Activated B cell treated with CpG ODN at 0.5 μM for 24 hours (primary cell): Measurements from ENCODE around the gene DDIT4. TPM values are rescaled to one million over a fixed set of nuclear protein-coding genes. Genes with fewer than 3 reads are reported as not detected.
"Not testable (repeated sequence)": the region's sequence is repeated elsewhere in the genome, so short reads cannot be mapped to it uniquely, and the experiment has no call there.

Source experiments
- ATAC-seq: fragments of 200-7000 bp; cut with Tn5 transposase; one replicate; pipeline ENCODE4 v1.10.0; 2021; ENCODE audit warnings: low read depth, mild to moderate bottlenecking, moderate library complexity
- CTCF ChIA-PET: fragments of 350-600 bp; sonication (Branson Sonifier 250); formaldehyde crosslinking; loops from one replicate; lab custom pipeline; 2021; ENCODE audit warnings: antibody characterized with exemption; lab: Charles Lee
- POLR2A ChIA-PET: fragments of 350-600 bp; sonication (Branson Sonifier 250); formaldehyde crosslinking; loops from one replicate; lab custom pipeline; 2021; ENCODE audit warnings: antibody characterized with exemption; lab: Charles Lee
- DNase-seq: peaks from one replicate; pipeline ENCODE4 v3.0.0; 2022
- H3K27ac Mint-ChIP-seq: one replicate; pipeline ENCODE4 v1.8.0; 2020; ENCODE audit warnings: mixed read lengths
- H3K27me3 Mint-ChIP-seq: one replicate; pipeline ENCODE4 v1.8.0; 2021; ENCODE audit warnings: mixed read lengths
- H3K36me3 Mint-ChIP-seq: one replicate; pipeline ENCODE4 v1.8.0; 2021; ENCODE audit warnings: low read depth, mixed read lengths
- H3K4me1 Mint-ChIP-seq: one replicate; pipeline ENCODE4 v1.8.0; 2021; ENCODE audit warnings: mixed read lengths
- H3K4me3 Mint-ChIP-seq: one replicate; pipeline ENCODE4 v1.8.0; 2020; ENCODE audit warnings: mild to moderate bottlenecking, mixed read lengths
- H3K9me3 Mint-ChIP-seq: one replicate; pipeline ENCODE4 v1.8.0; 2020; ENCODE audit warnings: mixed read lengths
- CTCF ChIP-seq: fragments of 200-600 bp; IDR thresholded peaks from one replicate; pipeline ENCODE4 v1.8.0; 2022; ENCODE audit warnings: antibody characterized with exemption, mild to moderate bottlenecking
- intact Hi-C: fragments of 100-400 bp; cut with micrococcal nuclease; formaldehyde crosslinking; loops from one replicate; pipeline ENCODE4 v1.15.1; 2024
- total RNA-seq: library from RNA; stranded (reverse); gene quantifications from 2 replicates; pipeline ENCODE4 v1.2.3, GENCODE V29; 2022

DDIT4 gene
- total RNA-seq, 1 donor from 2014 or later = 175 TPM

GRCh38 chr10:72248468-72249151 is 25.1 kb upstream of the DDIT4 start:
- Mint-ChIP-seq H3K27ac (peak overlapping the region; percentile 97), H3K9me3 (no peaks in the 10 kb centered on the region), H3K4me1 (peaks cover 85% of the 10 kb centered on the region), H3K4me3 (peak overlapping the region; percentile 74), H3K27me3 (no peaks in the 10 kb centered on the region), H3K36me3 (no peaks in the 10 kb centered on the region)
- intact Hi-C loops = loop anchor here (1.0 kb wide), 7 partner anchors 13 to 87 kb away; partner anchors contain the start of gene DDIT4
- DNase-seq (peak; percentile 54), ATAC-seq (peak; percentile 78)
- TF ChIP-seq CTCF = no peak
- CTCF ChIA-PET = interaction anchor here (0.8 to 3.5 kb wide), 8 partner anchors 10 to 91 kb away, joined by 3 to 14 read pairs (median 5); partner anchors contain the start of gene DDIT4
- POLR2A ChIA-PET = interaction anchor here (0.6 to 10.7 kb wide), 27 partner anchors 8 to 847 kb away, joined by 3 to 155 read pairs (median 7); partner anchors contain the start of genes ANAPC16, ASCC1, DDIT4 and P4HA1

- ATAC-seq, intact Hi-C loops, DNase-seq, H3K9me3 Mint-ChIP-seq, H3K27me3 Mint-ChIP-seq, H3K36me3 Mint-ChIP-seq: not testable (repeated sequence)
- CTCF ChIA-PET = interaction anchor here (3.5 kb wide), 1 partner anchor 25 kb away, joined by 14 read pairs; the partner anchor contains the start of gene DDIT4
- Mint-ChIP-seq H3K4me1 (peaks cover 84% of the 10 kb centered on the region), H3K27ac (peak overlapping the region; percentile 97), H3K4me3 (peak overlapping the region; percentile 74)
- POLR2A ChIA-PET = interaction anchor here (0.5 to 10.7 kb wide), 15 partner anchors 10 to 202 kb away, joined by 3 to 155 read pairs (median 11); partner anchors contain the start of genes ANAPC16, ASCC1 and DDIT4
Observed at GRCh38 chr10:72249176-72249862, 24.4 kb upstream of the DDIT4 start.

- Mint-ChIP-seq H3K4me1 (peaks cover 83% of the 10 kb centered on the region), H3K9me3 (no peaks in the 10 kb centered on the region), H3K36me3 (no peaks in the 10 kb centered on the region), H3K27ac (peak overlapping the region; percentile 63), H3K27me3 (no peaks in the 10 kb centered on the region), H3K4me3 (no peak overlapping the region)
- no peak for TF ChIP-seq CTCF
- intact Hi-C loops = no loop called here
- DNase-seq (no peak), ATAC-seq (no peak)
- ChIA-PET POLR2A (interaction anchor here (1.1 to 10.7 kb wide), 4 partner anchors 9 to 35 kb away, joined by 3 to 155 read pairs (median 52); partner anchors contain the start of genes ANAPC16, ASCC1 and DDIT4), CTCF (interaction anchor here (3.5 kb wide), 1 partner anchor 24 kb away, joined by 14 read pairs; the partner anchor contains the start of gene DDIT4)
Observed at GRCh38 chr10:72250666-72251065, 23.1 kb upstream of the DDIT4 start.

DNA sequence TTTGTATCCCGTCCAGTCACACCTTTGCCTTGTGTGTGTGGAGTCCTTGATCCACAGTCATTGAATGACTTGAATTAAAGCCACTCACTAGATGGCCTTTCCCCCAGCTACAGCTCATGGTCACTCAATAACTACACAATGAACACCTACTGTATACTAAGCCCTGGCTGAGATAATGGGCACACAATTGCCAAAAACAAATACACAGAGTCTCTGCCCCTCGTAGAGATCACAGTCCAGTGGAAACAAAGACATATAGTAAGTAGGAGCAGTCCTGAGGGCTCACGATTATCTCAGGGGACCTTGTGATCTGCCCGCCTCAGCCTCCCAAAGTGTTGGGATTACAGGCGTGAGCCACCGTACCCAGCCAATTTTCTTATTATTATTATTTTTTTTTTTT is 22.1 kb upstream of the DDIT4 start:
- Mint-ChIP-seq H3K9me3 (no peaks in the 10 kb centered on the region), H3K36me3 (no peaks in the 10 kb centered on the region), H3K27me3 (no peaks in the 10 kb centered on the region), H3K4me3 (no peak overlapping the region), H3K27ac (no peak overlapping the region), H3K4me1 (peaks cover 82% of the 10 kb centered on the region)
- no peak for TF ChIP-seq CTCF
- intact Hi-C loops = no loop called here
- DNase-seq (no peak), ATAC-seq (no peak)
- POLR2A ChIA-PET = interaction anchor here (0.6 to 10.7 kb wide), 3 partner anchors 8 to 81 kb away, joined by 4 to 155 read pairs (median 85); partner anchors contain the start of gene DDIT4
- CTCF ChIA-PET = interaction anchor here (1.4 kb wide), 1 partner anchor 24 kb away, joined by 3 read pairs; no protein-coding TSS in a partner anchor

DNA sequence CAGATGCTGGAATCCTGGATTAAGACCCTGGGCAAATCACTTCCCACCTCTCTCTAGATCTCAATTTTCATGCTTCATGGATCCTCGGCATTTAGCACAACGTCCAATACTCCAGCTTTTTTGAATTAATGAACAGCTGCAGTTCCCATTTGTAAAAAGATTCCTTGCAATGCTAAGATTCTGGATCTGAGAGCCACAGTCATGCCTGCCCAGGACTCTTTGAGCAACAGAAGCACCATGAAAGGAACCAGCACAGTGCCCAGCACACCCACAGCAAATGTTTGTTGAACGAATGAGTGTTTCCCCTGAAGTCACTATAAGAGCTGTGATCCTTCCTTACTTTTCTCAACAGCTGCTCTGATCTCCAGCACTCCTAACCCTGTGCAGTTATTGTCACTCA is 20.8 kb upstream of the DDIT4 start:
- TF ChIP-seq CTCF = no peak
- Mint-ChIP-seq H3K4me1 (peaks cover 80% of the 10 kb centered on the region), H3K4me3 (no peak overlapping the region), H3K36me3 (no peaks in the 10 kb centered on the region), H3K9me3 (no peaks in the 10 kb centered on the region), H3K27me3 (no peaks in the 10 kb centered on the region), H3K27ac (peak overlapping the region; percentile 68)
- ATAC-seq = no peak
- POLR2A ChIA-PET = interaction anchor here (0.5 to 14.1 kb wide), 9 partner anchors 9 to 406 kb away, joined by 3 to 380 read pairs (median 5); partner anchors contain the start of gene DDIT4
- CTCF ChIA-PET = interaction anchor here (1.0 to 1.4 kb wide), 2 partner anchors 22 to 75 kb away, joined by 3 read pairs; no protein-coding TSS in a partner anchor
- no peak for DNase-seq
- intact Hi-C loops = no loop called here
